Vagina (tissue), 2 donors: ENCODE data around the gene PLAC1.

ENCODE experiments used
- CTCF ChIP-seq, 3 experiments: fragments of 450-650 bp in 2 of 3; fragments of 200-600 bp in 1 of 3; sonication (generic) in 1 of 3; IDR thresholded peaks; one replicate each; pipeline ENCODE4 v1.5.1; 2017 to 2019; ENCODE audit warnings: antibody characterized with exemption in 3 of 3, mild to moderate bottlenecking in 2 of 3, moderate library complexity in 2 of 3
- POLR2A ChIP-seq, 2 donors: fragments of 450-650 bp; IDR thresholded peaks; one replicate each; pipeline ENCODE4 v1.6.1; 2017; ENCODE audit warnings: antibody characterized with exemption in 2 of 2, mild to moderate bottlenecking in 2 of 2, moderate library complexity in 2 of 2
- POLR2AphosphoS5 ChIP-seq, 2 donors: sonication (generic); formaldehyde crosslinking; IDR thresholded peaks; one replicate each; pipeline ENCODE4 v1.9.0; 2017; ENCODE audit warnings: antibody characterized with exemption in 2 of 2, mild to moderate bottlenecking in 2 of 2, low read depth in 1 of 2; ENCODE audit not compliant: insufficient read depth in 1 of 2

DNA sequence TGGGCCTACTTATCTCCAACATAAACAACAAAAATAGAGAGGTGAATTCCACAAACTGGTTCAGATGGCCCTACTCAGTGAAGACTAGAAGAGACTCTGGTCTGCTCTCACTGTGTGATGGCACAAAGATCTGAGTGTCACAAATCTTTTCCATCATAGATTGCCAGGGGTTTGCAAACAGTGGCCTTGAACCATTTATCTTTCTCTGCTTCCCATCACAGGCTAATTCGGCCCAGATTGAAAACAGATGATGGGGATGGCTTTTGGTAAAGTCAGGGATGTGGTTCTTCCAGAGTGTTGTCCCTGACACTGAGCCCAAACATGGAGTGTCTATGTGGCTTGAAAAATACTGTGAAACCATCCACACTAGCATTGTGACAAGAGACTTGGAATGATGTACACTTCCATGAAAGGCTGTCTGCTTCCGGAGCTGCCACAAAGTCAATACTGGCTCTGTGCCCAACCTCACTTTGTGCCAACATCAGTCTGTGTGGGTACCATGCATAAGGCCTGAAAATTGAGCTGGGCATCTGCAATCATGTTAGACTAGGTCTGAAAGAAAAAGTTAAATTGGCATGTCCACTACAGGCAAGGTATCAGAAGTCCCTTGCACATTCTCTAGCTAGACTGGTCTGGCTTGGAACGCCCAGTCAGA is 25.2 kb upstream of the PLAC1 start:
- TF ChIP-seq CTCF (IDR thresholded peaks at IDR 0.05) (no peak), POLR2AphosphoS5 (IDR thresholded peaks at IDR 0.05; ENCODE audit: insufficient read depth in 1 of 2, low read depth in 1 of 2) (no peak), POLR2A (IDR thresholded peaks at IDR 0.05) (no peak)
